ENCODE data around the gene GGT6.
A peak's percentile ranks its signal among the peaks of the same experiment; 100 is the strongest.

Gene GGT6

GRCh38 chr17:4537451-4538235 is 22.7 kb downstream of the GGT6 start:
- DNase-seq (ENCODE audit: low read depth) = no peak
- TF ChIP-seq CTCF (conservative IDR thresholded peaks at IDR 0.05; ENCODE audit: low read length) = no peak
- no peak overlapping the region for H3K4me3 ChIP-seq (ENCODE audit: low read length)

GRCh38 chr17:4536742-4537411 is 23.5 kb downstream of the GGT6 start:
- peak; percentile 25 for DNase-seq (ENCODE audit: low read depth)
- no peak overlapping the region for H3K4me3 ChIP-seq (ENCODE audit: low read length)

GRCh38 chr17:4536259-4536741 is 24.1 kb downstream of the GGT6 start:
- TF ChIP-seq CTCF (conservative IDR thresholded peaks at IDR 0.05; ENCODE audit: low read length) = no peak
- no peak overlapping the region for H3K4me3 ChIP-seq (ENCODE audit: low read length)
- no peak for DNase-seq (ENCODE audit: low read depth)

More at GRCh38 chr17:4536742-4537411, 23.5 kb downstream of the GGT6 start:
- no peak for TF ChIP-seq CTCF (conservative IDR thresholded peaks at IDR 0.05; ENCODE audit: low read length)

GRCh38 chr17:4535667-4536258 is 24.6 kb downstream of the GGT6 start:
- no peak overlapping the region for H3K4me3 ChIP-seq (ENCODE audit: low read length)
- DNase-seq (ENCODE audit: low read depth) = no peak
- TF ChIP-seq CTCF (conservative IDR thresholded peaks at IDR 0.05; ENCODE audit: low read length) = no peak

- DNase-seq (ENCODE audit: low read depth) = no peak
- TF ChIP-seq CTCF (conservative IDR thresholded peaks at IDR 0.05; ENCODE audit: low read length) = no peak
- no peak overlapping the region for H3K4me3 ChIP-seq (ENCODE audit: low read length)
Measured at GRCh38 chr17:4534928-4535666, 25.3 kb downstream of the GGT6 start.

- TF ChIP-seq CTCF (conservative IDR thresholded peaks at IDR 0.05; ENCODE audit: low read length) = no peak
- DNase-seq (ENCODE audit: low read depth) = no peak
- no peak overlapping the region for H3K4me3 ChIP-seq (ENCODE audit: low read length)
Measured at GRCh38 chr17:4534515-4534914, 25.9 kb downstream of the GGT6 start.
